Measurements from ENCODE around the gene CDKN2C. TPM values are rescaled to one million over a fixed set of nuclear protein-coding genes. Genes with fewer than 3 reads are reported as not detected.
"Not testable (repeated sequence)": the region's sequence is repeated elsewhere in the genome, so short reads cannot be mapped to it uniquely, and the experiment has no call there.

CDKN2C gene
- total RNA-seq, 4 donors from 2014 or later, result 9.9 to 13.0 (median 11.1) TPM

DNA sequence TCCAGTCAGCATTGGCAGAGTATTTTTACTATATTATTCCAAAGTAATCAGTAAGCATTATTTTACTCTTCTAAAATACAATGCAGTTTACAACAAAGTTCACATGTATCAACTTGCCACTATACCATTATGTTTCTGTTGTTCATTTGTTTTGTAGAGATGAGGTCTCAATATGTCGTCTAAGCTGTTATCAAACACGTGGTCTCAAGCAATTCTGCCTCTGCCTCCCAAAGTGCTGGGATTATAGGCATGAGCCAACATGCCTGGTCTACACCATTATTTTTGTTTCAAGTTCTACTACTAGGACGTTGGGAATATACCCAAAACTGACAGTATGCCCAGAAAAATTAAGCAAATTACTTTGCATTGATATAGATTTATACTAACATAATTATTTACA, 29.8 kb upstream of the CDKN2C start:
- Histone ChIP-seq H3K36me3 (no peaks in the 10 kb centered on the region), H3K9me3 (no peaks in the 10 kb centered on the region), H3K27ac (no peak overlapping the region), H3K4me1 (no peaks in the 10 kb centered on the region), H3K27me3 (no peaks in the 10 kb centered on the region), H3K4me3 (no peak overlapping the region)
- no peak for DNase-seq (ENCODE audit: low spot score in 2 of 2)
- TF ChIP-seq POLR2A (IDR thresholded peaks at IDR 0.05) (no peak), POLR2AphosphoS5 (IDR thresholded peaks at IDR 0.05) (no peak), EP300 (IDR thresholded peaks at IDR 0.05) (no peak)
- TF ChIP-seq, protein P1, sequence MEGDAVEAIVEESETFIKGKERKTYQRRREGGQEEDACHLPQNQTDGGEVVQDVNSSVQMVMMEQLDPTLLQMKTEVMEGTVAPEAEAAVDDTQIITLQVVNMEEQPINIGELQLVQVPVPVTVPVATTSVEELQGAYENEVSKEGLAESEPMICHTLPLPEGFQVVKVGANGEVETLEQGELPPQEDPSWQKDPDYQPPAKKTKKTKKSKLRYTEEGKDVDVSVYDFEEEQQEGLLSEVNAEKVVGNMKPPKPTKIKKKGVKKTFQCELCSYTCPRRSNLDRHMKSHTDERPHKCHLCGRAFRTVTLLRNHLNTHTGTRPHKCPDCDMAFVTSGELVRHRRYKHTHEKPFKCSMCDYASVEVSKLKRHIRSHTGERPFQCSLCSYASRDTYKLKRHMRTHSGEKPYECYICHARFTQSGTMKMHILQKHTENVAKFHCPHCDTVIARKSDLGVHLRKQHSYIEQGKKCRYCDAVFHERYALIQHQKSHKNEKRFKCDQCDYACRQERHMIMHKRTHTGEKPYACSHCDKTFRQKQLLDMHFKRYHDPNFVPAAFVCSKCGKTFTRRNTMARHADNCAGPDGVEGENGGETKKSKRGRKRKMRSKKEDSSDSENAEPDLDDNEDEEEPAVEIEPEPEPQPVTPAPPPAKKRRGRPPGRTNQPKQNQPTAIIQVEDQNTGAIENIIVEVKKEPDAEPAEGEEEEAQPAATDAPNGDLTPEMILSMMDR (IDR thresholded peaks at IDR 0.05), result no peak
- WGBS, result 55% methylated on average over 3 of the region's 3 CpGs

DNA sequence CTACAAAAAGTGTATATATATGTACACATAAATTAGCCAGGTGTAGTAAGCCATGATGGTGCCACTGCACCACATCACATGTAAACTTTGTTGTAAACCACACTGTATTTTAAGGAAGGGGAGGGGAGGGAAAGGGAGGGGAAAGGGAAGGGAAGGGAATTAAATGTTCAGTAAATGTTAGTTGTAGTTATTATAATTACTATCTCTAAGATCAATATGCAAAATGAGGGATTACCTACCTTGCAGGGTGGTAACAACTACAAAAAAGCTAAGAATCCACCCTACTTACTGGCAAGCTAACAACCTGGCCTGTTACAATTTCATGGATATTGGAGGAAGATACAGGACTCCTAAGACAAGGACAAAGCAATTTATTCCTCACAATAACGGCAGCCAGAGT, 27.7 kb upstream of the CDKN2C start:
- H3K27ac ChIP-seq, result no peak overlapping the region
- no peaks in the 10 kb centered on the region for H3K27me3 ChIP-seq
- no peak for TF ChIP-seq POLR2A (IDR thresholded peaks at IDR 0.05)
- TF ChIP-seq EP300 (IDR thresholded peaks at IDR 0.05), result no peak
- no peaks in the 10 kb centered on the region for H3K36me3 ChIP-seq
- DNase-seq (ENCODE audit: low spot score in 2 of 2), result no peak
- H3K4me1 ChIP-seq, result no peaks in the 10 kb centered on the region
- no peaks in the 10 kb centered on the region for H3K9me3 ChIP-seq
- H3K4me3 ChIP-seq, result no peak overlapping the region
- WGBS, result 89% methylated on average over 1 of the region's 1 CpG

DNA sequence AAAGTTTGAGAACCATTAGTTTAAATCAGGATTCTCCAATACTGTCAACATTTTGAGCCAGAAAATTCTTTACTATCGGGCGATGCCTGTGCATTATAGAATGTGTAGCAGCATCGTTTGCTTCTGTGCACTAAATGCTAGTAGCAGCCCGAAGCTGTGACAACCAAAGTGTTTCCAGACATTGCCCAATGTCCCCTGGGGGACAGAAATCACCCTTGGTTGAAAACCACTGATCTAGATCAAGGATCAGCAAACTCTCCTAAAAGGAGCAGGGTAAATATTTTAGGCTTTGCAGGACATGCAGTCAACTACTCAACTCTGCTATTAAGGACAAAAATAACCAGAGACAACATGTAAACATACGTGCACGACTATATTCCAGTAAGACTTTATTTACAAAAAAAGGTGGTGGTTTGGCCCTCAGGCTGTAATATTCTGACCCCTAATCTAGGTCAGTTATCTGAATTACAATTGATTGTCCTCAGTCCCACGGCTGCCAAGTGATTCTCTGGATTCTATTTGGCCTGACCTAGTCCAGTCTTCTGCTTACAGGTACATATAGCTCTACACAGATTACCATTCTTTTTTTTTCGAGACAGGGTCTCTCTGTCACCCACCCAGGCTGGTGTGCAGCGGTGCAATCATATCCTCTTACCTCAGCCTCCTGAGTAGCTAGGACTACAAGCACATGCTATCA, 20.6 kb upstream of the CDKN2C start:
- Histone ChIP-seq H3K27ac (no peak overlapping the region), H3K9me3 (no peaks in the 10 kb centered on the region), H3K36me3 (no peaks in the 10 kb centered on the region), H3K4me1 (peaks cover 8% of the 10 kb centered on the region), H3K27me3 (no peaks in the 10 kb centered on the region), H3K4me3 (no peak overlapping the region)
- TF ChIP-seq, protein P1 (IDR thresholded peaks at IDR 0.05), result no peak
- TF ChIP-seq EP300 (IDR thresholded peaks at IDR 0.05) (no peak), POLR2A (IDR thresholded peaks at IDR 0.05) (no peak), POLR2AphosphoS5 (IDR thresholded peaks at IDR 0.05) (no peak)
- no peak for DNase-seq (ENCODE audit: low spot score in 2 of 2)
- 89% methylated on average over 9 of the region's 9 CpGs for WGBS

DNA sequence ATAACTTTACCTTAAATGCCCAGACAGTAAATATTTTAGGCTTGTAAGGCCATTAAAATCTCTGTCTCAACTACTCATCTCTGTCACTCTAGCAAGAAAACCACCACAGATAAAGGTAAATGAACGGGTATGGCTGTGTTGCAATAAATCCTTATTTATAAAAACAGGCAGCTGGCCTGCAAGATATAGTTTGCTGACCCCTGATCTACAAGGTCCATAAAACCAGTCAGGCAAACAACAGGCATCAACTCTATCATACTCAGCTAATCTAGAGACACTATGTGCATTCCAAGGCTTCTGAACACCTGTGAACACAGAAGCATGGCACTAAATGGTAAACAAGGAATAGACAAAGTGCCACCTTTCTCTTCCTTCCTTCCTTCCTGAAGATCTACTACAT, 19.6 kb upstream of the CDKN2C start:
- peaks cover 8% of the 10 kb centered on the region for H3K4me1 ChIP-seq
- no peaks in the 10 kb centered on the region for H3K9me3 ChIP-seq
- no peak for TF ChIP-seq EP300 (IDR thresholded peaks at IDR 0.05)
- no peak for TF ChIP-seq POLR2AphosphoS5 (IDR thresholded peaks at IDR 0.05)
- TF ChIP-seq, protein P1 (IDR thresholded peaks at IDR 0.05), result no peak
- TF ChIP-seq POLR2A (IDR thresholded peaks at IDR 0.05), result no peak
- H3K27ac ChIP-seq, result no peak overlapping the region
- WGBS, result 81% methylated on average over 1 of the region's 1 CpG
- DNase-seq (ENCODE audit: low spot score in 2 of 2), result no peak
- H3K4me3 ChIP-seq, result no peak overlapping the region
- H3K27me3 ChIP-seq, result no peaks in the 10 kb centered on the region
- no peaks in the 10 kb centered on the region for H3K36me3 ChIP-seq

DNA sequence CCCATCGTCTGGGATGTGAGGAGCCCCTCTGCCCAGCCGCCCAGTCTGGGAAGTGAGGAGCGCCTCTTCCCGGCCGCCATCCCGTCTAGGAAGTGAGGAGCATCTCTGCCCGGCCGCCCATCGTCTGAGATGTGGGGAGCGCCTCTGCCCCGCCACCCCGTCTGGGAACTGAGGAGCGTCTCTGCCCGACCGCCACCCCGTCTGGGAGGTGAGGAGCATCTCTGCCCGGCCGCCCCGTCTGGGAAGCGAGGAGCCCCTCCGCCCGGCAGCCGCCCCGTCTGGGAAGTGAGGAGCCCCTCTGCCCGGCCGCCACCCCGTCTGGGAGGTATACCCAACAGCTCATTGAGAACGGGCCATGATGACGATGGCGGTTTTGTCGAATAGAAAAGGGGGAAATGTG, 17.5 kb upstream of the CDKN2C start:
- H3K9me3 ChIP-seq; H3K36me3 ChIP-seq; H3K27ac ChIP-seq; H3K27me3 ChIP-seq; DNase-seq (ENCODE audit: low spot score in 2 of 2); H3K4me1 ChIP-seq; H3K4me3 ChIP-seq: not testable (repeated sequence)
- 85% methylated on average over 18 of the region's 31 CpGs for WGBS

DNA sequence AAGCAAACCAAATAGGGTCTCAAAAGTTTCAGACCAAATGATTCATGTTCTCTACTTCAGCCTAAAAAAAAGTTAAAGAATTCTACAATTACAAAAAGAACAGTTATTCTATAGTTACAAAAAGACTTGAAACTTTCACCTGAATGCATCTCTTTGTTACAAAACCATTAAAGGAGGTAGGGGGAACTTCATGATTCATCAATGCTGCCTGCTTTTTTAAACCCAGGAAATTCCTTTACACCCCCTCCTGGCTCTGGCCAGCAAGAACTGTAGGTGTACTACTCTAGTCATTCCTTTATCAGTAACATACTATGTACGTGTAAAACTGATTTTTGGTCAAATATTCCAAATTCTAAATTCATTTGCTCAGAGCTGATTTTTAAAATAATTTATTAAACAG, 14.9 kb upstream of the CDKN2C start:
- TF ChIP-seq, protein P1 (IDR thresholded peaks at IDR 0.05), result no peak
- no peak for TF ChIP-seq POLR2A (IDR thresholded peaks at IDR 0.05)
- no peak for TF ChIP-seq POLR2AphosphoS5 (IDR thresholded peaks at IDR 0.05)
- no peak for TF ChIP-seq EP300 (IDR thresholded peaks at IDR 0.05)
- no peaks in the 10 kb centered on the region for H3K9me3 ChIP-seq
- no peaks in the 10 kb centered on the region for H3K36me3 ChIP-seq
- H3K4me3 ChIP-seq, result no peak overlapping the region
- no peak overlapping the region for H3K27ac ChIP-seq
- DNase-seq (ENCODE audit: low spot score in 2 of 2), result no peak
- no peaks in the 10 kb centered on the region for H3K27me3 ChIP-seq
- peaks cover 18% of the 10 kb centered on the region for H3K4me1 ChIP-seq
- 63% methylated on average over 1 of the region's 1 CpG for WGBS

Measured in suprapubic skin (tissue), 4 donors.